SW 1271 (cell line): ENCODE results near the gene CEP104.

ENCODE experiments used
- DNase-seq, 2 experiments: peaks; one replicate each; lab custom pipeline; 2025; lab: John Stamatoyannopoulos, UW

CEP104 gene

GRCh38 chr1:3856923-3857790 lies at the start of gene CEP104, which contains the start of gene DFFB:
Gene CEP104, minus strand, starts transcription at chr1:3857211. Its CDS starts 4,804 bp downstream, at chr1:3852407.
Gene DFFB, plus strand, starts transcription at chr1:3857476. Its CDS starts 128 bp downstream, at chr1:3857604.
- DNase-seq, result peak; percentile 84 to 86

GRCh38 chr1:3906672-3907020 lies 49.6 kb upstream of the CEP104 start:
- no peak for DNase-seq

GRCh38 chr1:3905953-3906671 lies 49.1 kb upstream of the CEP104 start:
- no peak for DNase-seq

- no peak for DNase-seq
Observed at GRCh38 chr1:3905266-3905952, 48.4 kb upstream of the CEP104 start.

- no peak for DNase-seq
Observed at GRCh38 chr1:3904843-3905185, 47.8 kb upstream of the CEP104 start.

GRCh38 chr1:3904006-3904842 lies 47.2 kb upstream of the CEP104 start:
- DNase-seq, result no peak

GRCh38 chr1:3903141-3904005 lies 46.4 kb upstream of the CEP104 start:
- DNase-seq, result no peak

GRCh38 chr1:3902571-3903091 lies 45.6 kb upstream of the CEP104 start:
- DNase-seq, result no peak

GRCh38 chr1:3902111-3902511 lies 45.1 kb upstream of the CEP104 start:
- no peak for DNase-seq

GRCh38 chr1:3900969-3901529 lies 44.0 kb upstream of the CEP104 start:
- DNase-seq, result peak; percentile 62 to 84

GRCh38 chr1:3900150-3900968 lies 43.3 kb upstream of the CEP104 start, which contains the start of gene C1orf174:
Gene C1orf174, minus strand, starts transcription at chr1:3900272. Its CDS starts 86 bp downstream, at chr1:3900186.
- DNase-seq, result peak; percentile 90 to 91

GRCh38 chr1:3899754-3900149 lies 42.7 kb upstream of the CEP104 start:
- no peak for DNase-seq

- DNase-seq, result peak in 1 of 2 experiments; percentile 7
Observed at GRCh38 chr1:3898994-3899753, 42.2 kb upstream of the CEP104 start.

- no peak for DNase-seq
Observed at GRCh38 chr1:3898475-3898735, 41.4 kb upstream of the CEP104 start.

- no peak for DNase-seq
Observed at GRCh38 chr1:3896396-3897000, 39.5 kb upstream of the CEP104 start.

GRCh38 chr1:3895951-3896325 lies 38.9 kb upstream of the CEP104 start:
- DNase-seq, result no peak

- DNase-seq, result no peak
Observed at GRCh38 chr1:3895279-3895950, 38.4 kb upstream of the CEP104 start.
